ENCODE measurements around the gene KIF20B.

Gene KIF20B

DNA sequence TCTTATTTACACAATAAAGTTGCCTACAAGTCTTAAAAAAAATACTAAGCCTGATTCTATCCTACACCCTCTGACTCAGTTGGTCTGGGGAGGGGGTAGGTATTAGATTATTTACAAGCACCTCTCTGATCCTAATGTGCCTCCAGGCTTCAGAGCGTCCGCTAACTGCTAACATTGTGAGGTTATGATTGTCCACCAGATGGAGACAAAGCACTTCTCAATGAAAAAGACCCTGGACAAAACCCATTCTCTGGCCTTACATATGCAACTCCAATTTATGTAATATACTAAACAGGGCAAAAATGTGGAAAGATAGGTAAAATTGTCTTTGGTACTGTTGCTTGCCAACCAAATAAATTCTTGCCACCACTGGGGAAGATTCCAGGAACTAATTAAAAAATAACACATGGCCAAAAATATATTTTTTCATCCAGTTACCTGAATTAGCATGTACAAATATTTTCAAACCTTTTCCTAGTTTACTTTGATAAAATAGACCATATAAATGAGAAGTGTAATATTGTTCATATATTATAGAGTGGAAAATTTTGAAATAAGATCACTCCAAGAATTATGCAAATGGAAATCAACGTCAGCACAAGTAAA is 92.4 kb downstream of the KIF20B start:
- ChIA-PET POLR2A (ENCODE audit: low non-redundant PET) (no interaction called here), CTCF (interaction anchor here (0.5 to 0.7 kb wide), 8 partner anchors 10 to 955 kb away, joined by 3 to 7 read pairs (median 3); no protein-coding TSS in a partner anchor)
- no peak overlapping the region for H3K27ac ChIP-seq
- TF ChIP-seq, protein P1, sequence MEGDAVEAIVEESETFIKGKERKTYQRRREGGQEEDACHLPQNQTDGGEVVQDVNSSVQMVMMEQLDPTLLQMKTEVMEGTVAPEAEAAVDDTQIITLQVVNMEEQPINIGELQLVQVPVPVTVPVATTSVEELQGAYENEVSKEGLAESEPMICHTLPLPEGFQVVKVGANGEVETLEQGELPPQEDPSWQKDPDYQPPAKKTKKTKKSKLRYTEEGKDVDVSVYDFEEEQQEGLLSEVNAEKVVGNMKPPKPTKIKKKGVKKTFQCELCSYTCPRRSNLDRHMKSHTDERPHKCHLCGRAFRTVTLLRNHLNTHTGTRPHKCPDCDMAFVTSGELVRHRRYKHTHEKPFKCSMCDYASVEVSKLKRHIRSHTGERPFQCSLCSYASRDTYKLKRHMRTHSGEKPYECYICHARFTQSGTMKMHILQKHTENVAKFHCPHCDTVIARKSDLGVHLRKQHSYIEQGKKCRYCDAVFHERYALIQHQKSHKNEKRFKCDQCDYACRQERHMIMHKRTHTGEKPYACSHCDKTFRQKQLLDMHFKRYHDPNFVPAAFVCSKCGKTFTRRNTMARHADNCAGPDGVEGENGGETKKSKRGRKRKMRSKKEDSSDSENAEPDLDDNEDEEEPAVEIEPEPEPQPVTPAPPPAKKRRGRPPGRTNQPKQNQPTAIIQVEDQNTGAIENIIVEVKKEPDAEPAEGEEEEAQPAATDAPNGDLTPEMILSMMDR (conservative IDR thresholded peaks at IDR 0.05; ENCODE audit: low read depth) = peak; percentile 84
- peak; percentile 83 for DNase-seq (ENCODE audit: low spot score)

DNA sequence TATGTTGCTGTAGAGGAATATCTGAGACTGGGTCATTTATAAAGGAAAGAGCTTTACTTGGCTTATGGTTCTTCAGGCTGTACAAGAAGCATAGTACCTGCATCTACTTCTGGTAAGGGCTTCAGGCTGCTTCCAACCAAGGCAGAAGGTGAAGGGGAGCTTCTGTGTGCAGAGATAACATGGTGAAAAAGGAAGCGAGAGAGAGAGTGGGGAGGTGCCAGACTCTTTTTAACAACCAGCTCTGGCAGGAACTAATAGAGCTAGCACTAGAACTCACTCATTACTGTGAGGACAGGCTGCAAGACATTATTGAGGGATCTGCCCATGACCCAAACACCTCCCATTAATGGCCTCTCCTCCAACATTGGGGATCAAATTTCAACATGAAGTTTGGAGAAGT is 94.5 kb downstream of the KIF20B start:
- TF ChIP-seq, protein P1 (conservative IDR thresholded peaks at IDR 0.05; ENCODE audit: low read depth) = no peak
- no peak overlapping the region for H3K27ac ChIP-seq
- POLR2A ChIA-PET (ENCODE audit: low non-redundant PET) = no interaction called here
- no peak for DNase-seq (ENCODE audit: low spot score)
- CTCF ChIA-PET = interaction anchor here (0.6 to 1.1 kb wide), 3 partner anchors 52 to 955 kb away, joined by 3 to 4 read pairs (median 4); no protein-coding TSS in a partner anchor

DNA sequence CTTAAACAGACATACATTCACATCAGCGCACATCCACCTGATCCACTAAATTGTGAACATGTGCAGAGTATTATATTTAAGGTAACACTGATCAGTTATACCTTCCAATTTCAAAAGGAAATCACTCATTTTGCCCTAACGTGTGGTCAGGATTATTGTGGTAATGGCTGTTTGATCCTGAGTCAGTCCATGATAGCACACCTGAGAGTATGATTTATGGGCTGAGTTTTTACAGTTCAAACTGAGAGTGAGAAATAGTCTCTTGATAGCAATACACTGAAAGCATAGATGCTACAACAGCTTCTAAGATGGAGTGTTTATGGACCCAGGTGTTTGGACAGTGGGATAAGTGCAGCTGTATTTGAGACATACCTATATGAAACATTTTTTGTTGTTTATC is 96.7 kb downstream of the KIF20B start:
- POLR2A ChIA-PET (ENCODE audit: low non-redundant PET) = no interaction called here
- H3K27ac ChIP-seq = no peak overlapping the region
- CTCF ChIA-PET = interaction anchor here (0.5 kb wide), 1 partner anchor 949 kb away, joined by 3 read pairs; no protein-coding TSS in a partner anchor
- TF ChIP-seq, protein P1 (conservative IDR thresholded peaks at IDR 0.05; ENCODE audit: low read depth) = no peak
- no peak for DNase-seq (ENCODE audit: low spot score)

DNA sequence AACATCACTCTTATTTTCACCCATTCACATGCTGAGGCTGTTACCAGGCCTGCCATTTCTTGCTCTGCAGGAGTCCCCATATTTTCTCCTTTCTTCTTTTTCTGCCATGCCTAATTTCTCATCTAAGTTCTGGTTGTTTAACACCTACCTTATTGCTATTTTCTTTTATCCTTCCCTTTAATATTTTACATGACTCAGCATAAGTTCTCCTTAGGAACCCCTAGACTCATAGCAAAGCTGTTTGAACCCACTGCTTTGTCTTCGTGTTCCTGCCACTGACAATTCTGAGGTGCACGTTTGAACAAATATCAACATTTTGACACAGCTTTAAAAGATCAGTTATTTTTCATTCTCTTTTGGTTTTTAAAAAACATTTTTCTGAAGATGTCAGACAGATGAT is 98.2 kb downstream of the KIF20B start:
- POLR2A ChIA-PET (ENCODE audit: low non-redundant PET) = no interaction called here
- CTCF ChIA-PET = interaction anchor here (0.6 to 1.1 kb wide), 4 partner anchors 9 to 345 kb away, joined by 3 to 4 read pairs (median 4); no protein-coding TSS in a partner anchor
- DNase-seq (ENCODE audit: low spot score) = no peak
- TF ChIP-seq, protein P1 (conservative IDR thresholded peaks at IDR 0.05; ENCODE audit: low read depth) = no peak
- no peak overlapping the region for H3K27ac ChIP-seq

DNA sequence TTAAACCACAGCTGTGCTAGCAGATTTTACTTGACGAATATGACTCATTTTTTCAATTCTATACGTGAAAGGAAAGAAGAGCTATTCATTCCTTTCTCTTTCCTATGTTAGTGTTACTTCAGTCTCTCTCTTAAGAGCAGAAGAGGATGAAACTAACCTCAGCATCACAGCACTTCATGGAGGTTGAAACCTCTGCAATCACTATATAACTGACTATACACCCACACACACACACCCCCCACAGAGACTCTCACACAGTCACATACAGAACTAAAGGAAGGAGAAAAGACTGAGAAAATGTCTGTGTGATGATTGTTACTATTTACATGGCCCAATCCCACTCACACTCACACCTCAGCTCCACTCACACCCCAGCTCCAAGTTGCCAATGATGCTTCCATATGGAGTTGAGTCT is 104.2 kb downstream of the KIF20B start:
- CTCF ChIA-PET = interaction anchor here (0.5 to 0.6 kb wide), 2 partner anchors 86 to 247 kb away, joined by 3 read pairs; no protein-coding TSS in a partner anchor

DNA sequence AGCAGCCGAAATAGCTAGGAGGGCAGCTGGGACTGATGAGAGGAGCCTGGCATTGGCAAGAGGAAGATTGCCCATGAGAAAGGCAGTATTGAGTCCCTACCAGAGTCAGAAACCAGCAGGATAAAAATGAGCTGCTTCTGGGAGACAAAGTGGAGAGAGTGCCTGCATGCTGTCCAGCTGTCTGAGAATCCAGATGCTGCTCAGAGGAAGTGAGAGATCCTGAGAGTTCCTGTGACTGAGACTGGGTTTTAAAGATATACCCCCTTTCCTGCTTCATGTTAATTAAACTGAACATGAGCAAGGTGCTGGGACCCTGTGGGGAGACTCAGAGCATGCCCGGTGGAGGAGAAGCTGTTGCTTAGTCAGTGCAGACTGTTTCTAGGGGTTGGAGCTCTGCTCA is 107.5 kb downstream of the KIF20B start:
- CTCF ChIA-PET = interaction anchor here (0.5 kb wide), 1 partner anchor 1208 kb away, joined by 5 read pairs; no protein-coding TSS in a partner anchor

More for the DNA sequence above, 104.2 kb downstream of the KIF20B start:
- no peak for DNase-seq (ENCODE audit: low spot score)
- TF ChIP-seq, protein P1 (conservative IDR thresholded peaks at IDR 0.05; ENCODE audit: low read depth) = no peak
- POLR2A ChIA-PET (ENCODE audit: low non-redundant PET) = no interaction called here
- H3K27ac ChIP-seq = no peak overlapping the region

More for the DNA sequence above, 107.5 kb downstream of the KIF20B start:
- no peak overlapping the region for H3K27ac ChIP-seq
- POLR2A ChIA-PET (ENCODE audit: low non-redundant PET) = no interaction called here
- TF ChIP-seq, protein P1 (conservative IDR thresholded peaks at IDR 0.05; ENCODE audit: low read depth) = no peak
- DNase-seq (ENCODE audit: low spot score) = no peak

Measured in RWPE1 (cell line).